NCI-H2227 treated with DMSO at 0.1 percent for 48 hours (cell line): ENCODE results near the gene ATIC.

Experiments used
- DNase-seq: peaks from one replicate; lab custom pipeline; 2025; lab: John Stamatoyannopoulos, UW

Gene ATIC

DNA sequence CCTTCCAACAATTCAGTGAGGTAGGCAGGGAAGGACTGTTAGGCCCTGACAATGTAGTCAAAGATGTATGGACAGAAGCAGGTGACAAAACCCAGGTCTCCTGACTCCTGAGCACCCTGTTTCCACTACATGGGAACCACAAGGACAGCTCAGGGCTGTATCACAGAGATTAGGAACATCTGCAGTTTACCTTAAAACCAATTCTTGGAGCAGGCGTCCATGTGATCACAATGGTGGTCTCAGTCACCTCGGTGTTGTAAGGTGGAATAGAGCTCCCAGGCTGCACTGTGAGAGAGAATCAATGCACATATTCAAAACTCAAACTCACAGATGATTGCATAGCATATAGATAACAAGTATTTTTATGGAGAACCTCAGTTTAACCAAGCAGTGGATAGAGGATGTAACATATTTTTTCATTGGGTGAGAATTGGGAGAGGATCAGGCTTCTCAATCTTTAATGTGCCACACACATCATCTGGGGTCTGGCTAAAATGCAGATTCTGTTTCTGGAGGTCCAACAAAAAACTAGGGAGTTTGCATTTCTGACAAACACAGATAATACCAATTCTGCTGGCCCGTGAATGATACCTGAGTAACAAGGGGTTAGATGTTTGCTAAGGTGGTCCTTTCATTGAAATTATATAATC is 87.3 kb downstream of the ATIC start:
- DNase-seq = no peak
